ENCODE data around the gene GON7.
"Not testable (repeated sequence)": the region's sequence is repeated elsewhere in the genome, so short reads cannot be mapped to it uniquely, and the experiment has no call there.

Gene GON7

DNA sequence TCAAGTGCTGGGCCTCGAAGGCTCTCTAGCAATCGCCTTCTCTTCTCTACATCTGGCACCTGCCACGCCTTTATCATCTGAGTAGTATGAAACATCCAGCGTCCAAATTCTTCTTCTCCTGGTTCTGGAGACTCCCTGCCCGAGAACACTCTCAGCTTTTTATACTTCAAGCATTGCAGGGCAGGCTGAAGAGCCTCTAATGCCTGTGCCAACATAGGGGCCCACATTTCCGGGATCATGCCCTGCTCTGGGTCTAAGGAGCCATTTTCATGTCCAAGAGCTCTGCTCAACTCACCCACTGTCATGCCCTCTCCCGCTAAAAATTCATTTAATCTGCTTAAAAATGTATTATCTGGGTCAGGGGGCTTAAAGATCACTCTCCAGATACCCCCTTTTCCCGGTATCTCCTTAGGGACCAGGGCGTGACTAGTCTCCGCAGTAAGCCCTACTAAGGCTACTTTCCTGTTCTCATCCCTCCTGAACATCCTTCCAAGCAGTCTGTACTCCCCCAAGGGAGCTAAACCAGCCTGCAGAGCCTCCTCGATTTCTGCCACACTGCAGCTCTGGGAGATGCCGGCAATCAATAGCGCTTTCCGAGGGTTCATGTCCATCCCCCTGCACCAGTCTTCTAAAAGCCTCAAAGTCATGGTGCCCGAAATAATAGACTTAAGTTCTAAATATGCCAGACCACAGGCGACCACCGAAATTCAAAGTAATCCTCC is 23.1 kb downstream of the GON7 start:
- peaks cover 0 to 32% (median 22%) of the 10 kb centered on the region in 4 donors for H3K4me1 ChIP-seq
- H3K27ac ChIP-seq, result peak overlapping the region; percentile 85 to 94
- no peak for DNase-seq
- TF ChIP-seq, protein P1, sequence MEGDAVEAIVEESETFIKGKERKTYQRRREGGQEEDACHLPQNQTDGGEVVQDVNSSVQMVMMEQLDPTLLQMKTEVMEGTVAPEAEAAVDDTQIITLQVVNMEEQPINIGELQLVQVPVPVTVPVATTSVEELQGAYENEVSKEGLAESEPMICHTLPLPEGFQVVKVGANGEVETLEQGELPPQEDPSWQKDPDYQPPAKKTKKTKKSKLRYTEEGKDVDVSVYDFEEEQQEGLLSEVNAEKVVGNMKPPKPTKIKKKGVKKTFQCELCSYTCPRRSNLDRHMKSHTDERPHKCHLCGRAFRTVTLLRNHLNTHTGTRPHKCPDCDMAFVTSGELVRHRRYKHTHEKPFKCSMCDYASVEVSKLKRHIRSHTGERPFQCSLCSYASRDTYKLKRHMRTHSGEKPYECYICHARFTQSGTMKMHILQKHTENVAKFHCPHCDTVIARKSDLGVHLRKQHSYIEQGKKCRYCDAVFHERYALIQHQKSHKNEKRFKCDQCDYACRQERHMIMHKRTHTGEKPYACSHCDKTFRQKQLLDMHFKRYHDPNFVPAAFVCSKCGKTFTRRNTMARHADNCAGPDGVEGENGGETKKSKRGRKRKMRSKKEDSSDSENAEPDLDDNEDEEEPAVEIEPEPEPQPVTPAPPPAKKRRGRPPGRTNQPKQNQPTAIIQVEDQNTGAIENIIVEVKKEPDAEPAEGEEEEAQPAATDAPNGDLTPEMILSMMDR (IDR thresholded peaks at IDR 0.05), result no peak
- peaks cover 4 to 25% (median 14%) of the 10 kb centered on the region in 3 donors for H3K36me3 ChIP-seq
- peak overlapping the region; percentile 64 to 97 for H3K4me3 ChIP-seq
- no peaks in the 10 kb centered on the region for H3K27me3 ChIP-seq
- intact Hi-C loops (cut with DNase I; ENCODE audit: low total_unique reads), result no loop called here
- H3K9me3 ChIP-seq, result no peaks in the 10 kb centered on the region

DNA sequence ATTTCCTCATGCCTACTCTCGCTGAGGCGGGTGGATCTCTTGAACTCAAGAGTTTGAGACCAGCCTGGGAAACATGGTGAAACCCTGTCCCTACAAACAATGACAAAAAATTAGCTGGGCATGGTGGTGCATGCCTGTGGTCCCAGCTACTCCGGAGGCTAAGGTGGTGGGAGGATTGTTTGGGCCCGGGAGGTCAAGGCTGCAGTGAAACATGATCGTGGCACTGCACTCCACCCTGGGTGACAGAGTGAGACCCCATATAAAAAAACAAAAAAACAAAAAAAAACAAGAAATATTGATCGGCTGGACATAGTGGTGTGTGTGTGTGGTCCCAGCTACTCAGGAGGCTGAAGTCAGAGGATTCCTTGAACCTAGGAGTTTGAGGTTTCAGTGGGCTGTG is 31.4 kb downstream of the GON7 start:
- Histone ChIP-seq H3K4me3 (no peak overlapping the region), H3K27ac (no peak overlapping the region), H3K4me1 (no peaks in the 10 kb centered on the region), H3K36me3 (no peaks in the 10 kb centered on the region), H3K27me3 (peaks cover 0 to 14% of the 10 kb centered on the region in 2 donors), H3K9me3 (no peaks in the 10 kb centered on the region)
- intact Hi-C loops (cut with DNase I; ENCODE audit: low total_unique reads), result loop anchor here (10.0 kb wide), 1 partner anchor 221 kb away; no protein-coding TSS in a partner anchor
- TF ChIP-seq, protein P1 (IDR thresholded peaks at IDR 0.05), result no peak
- DNase-seq, result no peak

DNA sequence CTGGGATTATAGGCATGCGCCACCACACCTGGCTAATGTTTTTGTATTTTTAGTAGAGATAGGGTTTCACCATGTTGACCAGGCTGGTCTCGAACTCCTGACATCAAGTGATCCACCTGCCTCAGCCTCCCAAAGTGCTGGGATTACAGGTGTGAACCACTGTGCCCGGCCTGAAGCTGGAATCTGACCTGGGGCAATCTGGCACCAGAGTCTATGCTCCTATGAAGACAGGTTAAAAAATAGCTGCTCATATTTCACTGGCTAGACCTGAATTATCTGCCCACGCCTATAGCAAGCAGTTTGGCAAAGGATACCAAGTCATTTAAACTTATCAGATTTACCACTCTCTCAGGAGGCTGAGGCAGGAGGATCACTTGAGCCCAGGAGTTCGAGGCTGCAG is 32.1 kb downstream of the GON7 start:
- not testable (repeated sequence) for H3K4me1 ChIP-seq, H3K36me3 ChIP-seq, H3K4me3 ChIP-seq, DNase-seq, H3K27ac ChIP-seq, H3K9me3 ChIP-seq
- intact Hi-C loops (cut with DNase I; ENCODE audit: low total_unique reads), result loop anchor here (10.0 kb wide), 1 partner anchor 220 kb away; no protein-coding TSS in a partner anchor
- H3K27me3 ChIP-seq, result peaks cover 0 to 14% of the 10 kb centered on the region in 2 donors

DNA sequence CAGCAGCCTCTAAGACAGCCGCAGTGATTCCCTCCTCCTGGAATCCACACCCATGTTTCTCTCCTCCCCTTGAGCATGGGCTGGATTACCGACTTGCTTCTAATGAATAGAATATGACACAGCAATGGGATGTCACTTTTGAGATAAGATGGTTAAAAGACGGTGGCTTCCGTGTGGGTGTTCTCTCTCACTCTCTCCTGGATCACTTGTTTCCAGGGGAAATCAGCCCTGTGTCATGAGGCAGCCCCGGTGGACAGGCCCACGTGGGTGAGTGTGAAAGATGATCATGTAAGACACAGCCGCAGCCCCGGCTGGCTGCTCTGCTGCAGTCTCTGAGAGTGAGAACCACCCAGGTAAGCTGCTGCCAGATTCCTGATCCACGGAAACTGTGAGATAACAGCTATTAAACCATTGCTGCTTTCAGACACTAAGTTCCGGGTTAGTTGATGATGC is 32.9 kb downstream of the GON7 start:
- Histone ChIP-seq H3K27me3 (peaks cover 0 to 14% of the 10 kb centered on the region in 2 donors), H3K27ac (no peak overlapping the region), H3K4me1 (no peaks in the 10 kb centered on the region), H3K36me3 (no peaks in the 10 kb centered on the region), H3K9me3 (no peaks in the 10 kb centered on the region), H3K4me3 (no peak overlapping the region)
- intact Hi-C loops (cut with DNase I; ENCODE audit: low total_unique reads), result loop anchor here (10.0 kb wide), 1 partner anchor 219 kb away; no protein-coding TSS in a partner anchor
- no peak for DNase-seq
- TF ChIP-seq, protein P1 (IDR thresholded peaks at IDR 0.05), result no peak

DNA sequence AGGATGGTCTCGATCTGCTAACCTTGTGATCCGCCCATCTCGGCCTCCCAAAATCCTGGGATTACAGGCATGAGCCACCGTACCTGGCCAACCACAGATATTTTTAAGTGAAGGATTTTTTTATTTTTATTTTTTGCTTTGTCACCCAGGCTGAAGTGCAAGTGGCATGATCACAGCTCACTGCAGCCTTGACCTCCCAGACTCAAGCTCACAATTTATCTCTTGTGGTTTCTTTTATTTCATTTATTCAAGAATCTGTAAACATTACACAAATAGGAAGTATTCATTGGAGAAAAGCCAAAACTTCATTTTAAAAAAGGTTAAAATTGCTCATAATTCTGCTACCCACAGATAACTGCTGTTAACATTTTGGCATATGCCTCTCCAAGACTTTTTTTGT is 35.5 kb downstream of the GON7 start:
- Histone ChIP-seq H3K27ac (no peak overlapping the region), H3K27me3 (peaks cover 0 to 14% of the 10 kb centered on the region in 2 donors), H3K36me3 (no peaks in the 10 kb centered on the region), H3K4me3 (no peak overlapping the region), H3K4me1 (no peaks in the 10 kb centered on the region), H3K9me3 (no peaks in the 10 kb centered on the region)
- TF ChIP-seq, protein P1 (IDR thresholded peaks at IDR 0.05), result no peak
- DNase-seq, result no peak
- intact Hi-C loops (cut with DNase I; ENCODE audit: low total_unique reads), result loop anchor here (10.0 kb wide), 1 partner anchor 217 kb away; no protein-coding TSS in a partner anchor

DNA sequence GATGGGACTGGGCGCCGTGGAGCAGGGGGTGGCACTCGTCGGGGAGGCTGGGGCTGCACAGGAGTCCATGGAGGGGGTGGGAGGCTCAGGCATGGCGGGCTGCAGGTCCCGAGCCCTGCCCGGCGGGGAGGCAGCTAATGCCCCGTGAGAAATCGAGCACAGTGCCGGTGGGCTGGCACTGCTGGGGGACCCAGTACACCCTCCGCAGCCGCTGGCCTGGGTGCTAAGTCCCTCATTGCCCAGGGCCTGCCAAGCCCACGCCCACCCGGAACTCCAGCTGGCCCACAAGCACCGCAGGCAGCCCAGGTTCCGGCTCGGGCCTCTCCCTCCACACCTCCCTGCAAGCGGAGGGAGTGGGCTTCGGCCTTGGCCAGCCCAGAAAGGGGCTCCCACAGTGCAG is 36.7 kb downstream of the GON7 start:
- not testable (repeated sequence) for H3K27ac ChIP-seq, H3K9me3 ChIP-seq, H3K4me1 ChIP-seq, H3K36me3 ChIP-seq, H3K4me3 ChIP-seq, DNase-seq
- intact Hi-C loops (cut with DNase I; ENCODE audit: low total_unique reads), result loop anchor here (10.0 kb wide), 1 partner anchor 215 kb away; no protein-coding TSS in a partner anchor
- H3K27me3 ChIP-seq, result peaks cover 0 to 14% of the 10 kb centered on the region in 2 donors

DNA sequence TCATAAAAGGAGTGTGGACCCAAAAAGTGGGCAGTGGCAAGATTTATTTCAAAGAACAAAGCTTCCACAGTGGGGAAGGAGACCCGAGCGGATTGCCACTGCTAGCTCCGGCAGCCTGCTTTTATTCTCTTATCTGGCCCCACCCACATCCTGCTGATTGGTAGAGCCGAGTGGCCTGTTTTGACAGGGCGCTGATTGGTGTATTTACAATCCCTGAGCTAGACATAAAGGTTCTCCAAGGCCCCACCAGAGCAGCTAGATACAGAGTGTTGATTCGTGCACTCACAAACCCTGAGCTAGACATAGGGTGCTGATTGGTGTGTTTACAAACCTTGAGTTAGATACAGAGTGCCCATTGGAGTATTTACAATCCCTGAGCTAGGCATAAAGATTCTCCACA is 37.2 kb downstream of the GON7 start:
- H3K27ac ChIP-seq, DNase-seq, H3K9me3 ChIP-seq, H3K4me3 ChIP-seq, H3K36me3 ChIP-seq, H3K4me1 ChIP-seq: not testable (repeated sequence)
- H3K27me3 ChIP-seq, result peaks cover 0 to 12% of the 10 kb centered on the region in 2 donors
- intact Hi-C loops (cut with DNase I; ENCODE audit: low total_unique reads), result loop anchor here (10.0 kb wide), 1 partner anchor 215 kb away; no protein-coding TSS in a partner anchor

DNA sequence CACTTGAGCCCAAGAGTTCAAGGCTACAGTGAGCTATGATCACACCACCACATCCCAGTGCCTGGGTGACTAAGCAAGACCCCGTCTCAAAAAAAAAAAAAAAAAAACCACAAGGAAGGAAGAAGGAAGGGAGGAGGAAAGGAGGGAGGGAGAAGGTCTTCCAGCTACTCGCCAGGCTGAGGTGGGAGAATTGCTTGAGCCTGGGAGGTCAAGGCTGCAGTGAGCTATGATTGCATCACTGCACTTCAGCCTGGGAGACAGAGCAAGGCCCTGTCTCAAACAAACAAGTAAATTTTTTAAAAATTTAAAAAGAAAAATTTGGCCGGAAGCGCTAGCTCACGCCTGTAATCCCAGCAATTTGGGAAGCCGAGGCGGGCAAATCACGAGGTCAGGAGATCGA is 38.3 kb downstream of the GON7 start:
- H3K4me1 ChIP-seq; DNase-seq; H3K27me3 ChIP-seq; H3K4me3 ChIP-seq; H3K9me3 ChIP-seq; H3K36me3 ChIP-seq; H3K27ac ChIP-seq; intact Hi-C loops (cut with DNase I; ENCODE audit: low total_unique reads): not testable (repeated sequence)

DNA sequence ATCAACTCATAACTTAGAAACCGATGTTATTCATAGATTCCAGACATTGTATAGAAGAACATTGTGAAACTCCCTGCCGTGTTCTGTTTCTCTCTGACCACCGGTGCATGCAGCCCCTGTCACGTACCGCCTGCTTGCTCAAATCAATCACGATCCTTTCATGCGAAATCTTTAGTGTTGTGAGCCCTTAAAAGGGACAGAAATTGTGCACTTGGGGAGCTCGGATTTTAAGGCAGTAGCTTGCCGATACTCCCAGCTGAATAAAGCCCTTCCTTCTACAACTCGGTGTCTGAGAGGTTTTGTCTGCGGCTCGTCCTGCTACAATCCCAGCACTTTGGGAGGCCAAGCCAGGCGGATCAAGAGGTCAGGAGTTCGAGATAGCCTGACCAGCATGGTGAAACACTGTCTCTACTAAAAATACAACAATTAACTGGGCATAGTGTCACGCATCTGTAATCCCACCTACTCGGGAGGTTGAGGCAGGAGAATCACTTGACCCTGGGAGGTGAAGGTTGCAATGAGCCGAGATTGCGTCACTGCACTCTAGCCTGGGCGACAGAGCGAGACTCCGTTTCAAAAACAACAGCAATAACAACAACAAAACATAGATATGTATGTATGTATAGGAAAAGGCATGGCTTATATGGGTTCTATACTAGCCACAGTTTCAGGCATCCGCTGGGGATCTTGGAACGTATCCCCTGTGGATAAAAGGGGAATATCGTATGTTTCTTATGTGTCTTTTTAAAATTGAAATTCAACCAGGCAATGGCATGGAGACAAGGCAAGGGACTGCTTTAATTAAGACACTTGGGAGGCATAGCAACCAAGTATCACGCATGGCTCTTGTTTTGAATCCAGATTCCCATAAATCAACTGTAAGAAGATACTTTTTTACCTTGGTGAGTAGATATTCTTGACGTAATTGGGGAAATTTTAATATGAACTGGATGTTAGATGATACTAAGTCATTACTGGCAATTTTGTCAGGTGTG is 41.3 kb downstream of the GON7 start:
- H3K27me3 ChIP-seq; H3K27ac ChIP-seq; H3K9me3 ChIP-seq; H3K4me3 ChIP-seq; H3K36me3 ChIP-seq; H3K4me1 ChIP-seq; intact Hi-C loops (cut with DNase I; ENCODE audit: low total_unique reads): not testable (repeated sequence)
- DNase-seq, result peak in 1 of 2 donors; percentile 29
